HG03066 (cell line): ENCODE data around the gene NF2.
"Not testable (repeated sequence)": the region's sequence is repeated elsewhere in the genome, so short reads cannot be mapped to it uniquely, and the experiment has no call there.

Experiments used
- ATAC-seq: cut with Tn5 transposase; IDR thresholded peaks from one replicate; pipeline ENCODE4 v1.9.1; 2021; ENCODE audit warnings: low read depth; ENCODE audit not compliant: unreplicated experiment

The NF2 gene

GRCh38 chr22:29594447-29594846 lies 9.0 kb upstream of the NF2 start:
- not testable (repeated sequence) for ATAC-seq

GRCh38 chr22:29596408-29596807 lies 7.0 kb upstream of the NF2 start:
- ATAC-seq = no peak

- ATAC-seq = not testable (repeated sequence)
These were observed 5.4 kb upstream of the NF2 start for GRCh38 chr22:29597871-29598683.

- ATAC-seq = no peak
These were observed 4.8 kb upstream of the NF2 start for GRCh38 chr22:29598684-29599020.

- ATAC-seq = no peak
These were observed 585 bp downstream of the NF2 start for GRCh38 chr22:29604076-29604360.

- ATAC-seq = no peak
These were observed 2.1 kb downstream of the NF2 start for GRCh38 chr22:29605527-29605850.

GRCh38 chr22:29606320-29606719 lies 2.9 kb downstream of the NF2 start:
- ATAC-seq = no peak

GRCh38 chr22:29607426-29607825 lies 4.0 kb downstream of the NF2 start:
- no peak for ATAC-seq

- ATAC-seq = no peak
These were observed 5.7 kb downstream of the NF2 start for GRCh38 chr22:29609139-29609538.

GRCh38 chr22:29610780-29611179 lies 7.3 kb downstream of the NF2 start:
- ATAC-seq = no peak

GRCh38 chr22:29615705-29616327 lies 12.4 kb downstream of the NF2 start:
- no peak for ATAC-seq

- no peak for ATAC-seq
These were observed 14.6 kb downstream of the NF2 start for GRCh38 chr22:29617922-29618629.

GRCh38 chr22:29621761-29622526 lies 18.5 kb downstream of the NF2 start:
- no peak for ATAC-seq

- ATAC-seq = no peak
These were observed 19.6 kb downstream of the NF2 start for GRCh38 chr22:29623059-29623458.

- ATAC-seq = no peak
These were observed 20.2 kb downstream of the NF2 start for GRCh38 chr22:29623553-29624169.

- ATAC-seq = no peak
These were observed 21.8 kb downstream of the NF2 start for GRCh38 chr22:29625090-29625825.

GRCh38 chr22:29626497-29627195 lies 23.2 kb downstream of the NF2 start:
- ATAC-seq = no peak

GRCh38 chr22:29627196-29627535 lies 23.7 kb downstream of the NF2 start:
- no peak for ATAC-seq

- ATAC-seq = no peak
These were observed 25.8 kb downstream of the NF2 start for GRCh38 chr22:29628996-29629902.
